ENCODE results near the gene RUNX2. TPM values are rescaled to one million over a fixed set of nuclear protein-coding genes. Genes with fewer than 3 reads are reported as not detected.

The RUNX2 gene
- total RNA-seq, 1 donor from 2014 or later, result 3.7 TPM

- DNase-seq (no peak), ATAC-seq (no peak)
- H3K36me3 ChIP-seq, result no peaks in the 10 kb centered on the region
- no peaks in the 10 kb centered on the region for H3K9me3 ChIP-seq
- no peaks in the 10 kb centered on the region for H3K4me1 ChIP-seq
- intact Hi-C loops (cut with DNase I), result no loop called here
- no peaks in the 10 kb centered on the region for H3K27me3 ChIP-seq (ENCODE audit: low read depth)
- H3K27ac ChIP-seq, result no peak overlapping the region
- no peak overlapping the region for H3K4me3 ChIP-seq
- TF ChIP-seq CTCF (IDR thresholded peaks at IDR 0.05), result no peak
These were observed 212.3 kb downstream of the RUNX2 start for GRCh38 chr6:45540375-45540920.

- TF ChIP-seq CTCF (IDR thresholded peaks at IDR 0.05), result no peak
- H3K27ac ChIP-seq, result no peak overlapping the region
- intact Hi-C loops (cut with DNase I), result no loop called here
These were observed 213.8 kb downstream of the RUNX2 start for GRCh38 chr6:45541934-45542333.

GRCh38 chr6:45543298-45544235 lies 215.4 kb downstream of the RUNX2 start:
- H3K27me3 ChIP-seq (ENCODE audit: low read depth), result no peaks in the 10 kb centered on the region
- TF ChIP-seq CTCF (IDR thresholded peaks at IDR 0.05), result no peak
- H3K27ac ChIP-seq, result no peak overlapping the region
- H3K4me3 ChIP-seq, result no peak overlapping the region
- no peaks in the 10 kb centered on the region for H3K9me3 ChIP-seq
- no peaks in the 10 kb centered on the region for H3K4me1 ChIP-seq
- ATAC-seq (no peak), DNase-seq (no peak)
- H3K36me3 ChIP-seq, result no peaks in the 10 kb centered on the region
- intact Hi-C loops (cut with DNase I), result no loop called here

More at GRCh38 chr6:45541934-45542333, 213.8 kb downstream of the RUNX2 start:
- H3K27me3 ChIP-seq (ENCODE audit: low read depth), result no peaks in the 10 kb centered on the region
- no peak overlapping the region for H3K4me3 ChIP-seq
- no peak for DNase-seq
- H3K36me3 ChIP-seq, result no peaks in the 10 kb centered on the region
- no peaks in the 10 kb centered on the region for H3K9me3 ChIP-seq
- no peak for ATAC-seq
- H3K4me1 ChIP-seq, result no peaks in the 10 kb centered on the region

- H3K4me1 ChIP-seq, result no peaks in the 10 kb centered on the region
- H3K9me3 ChIP-seq, result no peaks in the 10 kb centered on the region
- intact Hi-C loops (cut with DNase I), result no loop called here
- TF ChIP-seq CTCF (IDR thresholded peaks at IDR 0.05), result no peak
- H3K27ac ChIP-seq, result no peak overlapping the region
- no peak for DNase-seq
- ATAC-seq, result no peak
- H3K36me3 ChIP-seq, result no peaks in the 10 kb centered on the region
- no peaks in the 10 kb centered on the region for H3K27me3 ChIP-seq (ENCODE audit: low read depth)
- H3K4me3 ChIP-seq, result no peak overlapping the region
These were observed 217.3 kb downstream of the RUNX2 start for GRCh38 chr6:45545416-45545815.

GRCh38 chr6:45548657-45549515 lies 220.8 kb downstream of the RUNX2 start:
- H3K36me3 ChIP-seq, result no peaks in the 10 kb centered on the region
- H3K9me3 ChIP-seq, result no peaks in the 10 kb centered on the region
- H3K27me3 ChIP-seq (ENCODE audit: low read depth), result no peaks in the 10 kb centered on the region
- H3K4me1 ChIP-seq, result no peaks in the 10 kb centered on the region
- intact Hi-C loops (cut with DNase I), result no loop called here
- TF ChIP-seq CTCF (IDR thresholded peaks at IDR 0.05), result no peak
- DNase-seq (no peak), ATAC-seq (no peak)
- H3K4me3 ChIP-seq, result no peak overlapping the region
- no peak overlapping the region for H3K27ac ChIP-seq

All from lower lobe of right lung (tissue), 2 donors.